HEK293 (cell line): ENCODE results near the gene CHST3.

Experiments
- BCL11B ChIP-seq: fragments of 450-650 bp; formaldehyde crosslinking; IDR thresholded peaks from 2 replicates; pipeline ENCODE4 v1.5.1; 2016; ENCODE audit warnings: low read depth, missing biosample characterization, missing genetic modification characterization
- GLI2 ChIP-seq: fragments of 450-650 bp; formaldehyde crosslinking; IDR thresholded peaks from 2 replicates; pipeline ENCODE4; 2017; ENCODE audit warnings: missing biosample characterization, missing genetic modification characterization, low read depth, borderline replicate concordance
- HIC1 ChIP-seq: fragments of 450-650 bp; formaldehyde crosslinking; IDR thresholded peaks from 2 replicates; pipeline ENCODE4 v1.5.1; 2016; ENCODE audit warnings: missing biosample characterization, missing genetic modification characterization
- MEIS1 ChIP-seq: sonication (generic); formaldehyde crosslinking; IDR thresholded peaks from 2 replicates; pipeline ENCODE4 v1.8.1; 2022; ENCODE audit warnings: missing genetic modification reagents, mild to moderate bottlenecking, borderline replicate concordance
- PATZ1 ChIP-seq: fragments of 450-650 bp; formaldehyde crosslinking; IDR thresholded peaks from 2 replicates; pipeline ENCODE4 v1.5.1; 2016; ENCODE audit warnings: missing biosample characterization, missing genetic modification characterization
- PRDM2 ChIP-seq: fragments of 450-650 bp; formaldehyde crosslinking; IDR thresholded peaks from 2 replicates; pipeline ENCODE4 v1.5.1; 2016; ENCODE audit warnings: missing biosample characterization, missing genetic modification characterization, borderline replicate concordance
- SCRT1 ChIP-seq: fragments of 450-650 bp; formaldehyde crosslinking; IDR thresholded peaks from 2 replicates; pipeline ENCODE4 v1.5.1; 2016; ENCODE audit warnings: missing biosample characterization, missing genetic modification characterization, borderline replicate concordance
- SETDB1 ChIP-seq: IDR thresholded peaks from one replicate; pipeline ENCODE4 v1.6.1; 2017; ENCODE audit warnings: mild to moderate bottlenecking, low read length, moderate library complexity, mixed read lengths; ENCODE audit not compliant: insufficient read length
- WT1 ChIP-seq: fragments of 450-650 bp; formaldehyde crosslinking; IDR thresholded peaks from 2 replicates; pipeline ENCODE4 v1.5.1; 2016; ENCODE audit warnings: missing biosample characterization, missing genetic modification characterization
- ZBTB17 ChIP-seq: fragments of 450-650 bp; formaldehyde crosslinking; IDR thresholded peaks from 2 replicates; pipeline ENCODE4 v1.5.1; 2016; ENCODE audit warnings: missing biosample characterization, missing genetic modification characterization
- ZEB2 ChIP-seq: fragments of 450-650 bp; formaldehyde crosslinking; IDR thresholded peaks from 2 replicates; pipeline ENCODE4 v1.5.1; 2016; ENCODE audit warnings: missing biosample characterization, missing genetic modification characterization
- ZNF155 ChIP-seq: fragments of 450-650 bp; formaldehyde crosslinking; IDR thresholded peaks from 2 replicates; pipeline ENCODE4 v1.5.1; 2016; ENCODE audit warnings: missing biosample characterization, missing genetic modification characterization
- ZNF175 ChIP-seq: fragments of 450-650 bp; formaldehyde crosslinking; IDR thresholded peaks from 2 replicates; pipeline ENCODE4 v1.5.1; 2016; ENCODE audit warnings: missing biosample characterization, missing genetic modification characterization
- ZNF19 ChIP-seq: fragments of 450-650 bp; formaldehyde crosslinking; IDR thresholded peaks from 2 replicates; pipeline ENCODE4; 2016; ENCODE audit warnings: missing biosample characterization, missing genetic modification characterization, low read depth
- ZNF221 ChIP-seq: fragments of 450-650 bp; formaldehyde crosslinking; IDR thresholded peaks from 2 replicates; pipeline ENCODE4 v1.5.1; 2017; ENCODE audit warnings: missing biosample characterization, missing genetic modification characterization, borderline replicate concordance
- ZNF391 ChIP-seq: fragments of 450-650 bp; formaldehyde crosslinking; IDR thresholded peaks from 2 replicates; pipeline ENCODE4 v1.5.1; 2016; ENCODE audit warnings: low read depth, missing biosample characterization, missing genetic modification characterization, borderline replicate concordance
- ZNF501 ChIP-seq: fragments of 450-650 bp; formaldehyde crosslinking; IDR thresholded peaks from 2 replicates; pipeline ENCODE4 v1.5.1; 2016; ENCODE audit warnings: missing biosample characterization, missing genetic modification characterization
- ZNF529 ChIP-seq: fragments of 450-650 bp; formaldehyde crosslinking; IDR thresholded peaks from 2 replicates; pipeline ENCODE4 v1.5.1; 2017; ENCODE audit warnings: missing genetic modification characterization, missing biosample characterization; ENCODE audit not compliant: insufficient replicate concordance
- ZNF623 ChIP-seq: fragments of 450-650 bp; formaldehyde crosslinking; IDR thresholded peaks from 2 replicates; pipeline ENCODE4 v1.5.1; 2016; ENCODE audit warnings: missing biosample characterization, missing genetic modification characterization
- ZNF626 ChIP-seq: fragments of 450-650 bp; sonication (Bioruptor Pico); formaldehyde crosslinking; IDR thresholded peaks from 2 replicates; pipeline ENCODE4 v1.5.1; 2018; ENCODE audit warnings: missing biosample characterization, missing genetic modification characterization, inconsistent platforms
- ZNF639 ChIP-seq: fragments of 450-650 bp; formaldehyde crosslinking; IDR thresholded peaks from 2 replicates; pipeline ENCODE4 v1.5.1; 2016; ENCODE audit warnings: missing biosample characterization, missing genetic modification characterization
- ZNF76 ChIP-seq: fragments of 450-650 bp; formaldehyde crosslinking; IDR thresholded peaks from 2 replicates; pipeline ENCODE4; 2016; ENCODE audit warnings: low read depth, missing biosample characterization, missing genetic modification characterization, borderline replicate concordance
- ZNF768 ChIP-seq: fragments of 450-650 bp; formaldehyde crosslinking; IDR thresholded peaks from 2 replicates; pipeline ENCODE4 v1.5.1; 2018; ENCODE audit warnings: missing biosample characterization, mild to moderate bottlenecking, missing genetic modification characterization
- ZNF777 ChIP-seq: fragments of 450-650 bp; formaldehyde crosslinking; IDR thresholded peaks from 2 replicates; pipeline ENCODE4 v1.5.1; 2017; ENCODE audit warnings: missing biosample characterization, missing genetic modification characterization, borderline replicate concordance
- ZNF830 ChIP-seq: fragments of 450-650 bp; IDR thresholded peaks from 2 replicates; pipeline ENCODE4 v1.5.0; 2018; ENCODE audit warnings: missing biosample characterization, missing genetic modification characterization, low read depth, mild to moderate bottlenecking, moderate library complexity
- ZSCAN18 ChIP-seq: fragments of 450-650 bp; formaldehyde crosslinking; IDR thresholded peaks from 2 replicates; pipeline ENCODE4 v1.5.1; 2016; ENCODE audit warnings: missing biosample characterization, missing genetic modification characterization
- ZSCAN30 ChIP-seq: fragments of 450-650 bp; IDR thresholded peaks from 2 replicates; pipeline ENCODE4 v1.5.1; 2018; ENCODE audit warnings: missing biosample characterization, mild to moderate bottlenecking, missing genetic modification characterization, moderate library complexity

The CHST3 gene

GRCh38 chr10:71945819-71946474 lies 18.2 kb upstream of the CHST3 start (continued):
- TF ChIP-seq ZNF830 (tag by site-specific recombination) = no peak
- TF ChIP-seq ZSCAN30 (tag by site-specific recombination) = no peak
- no peak for TF ChIP-seq BCL11B (tag by site-specific recombination)
- TF ChIP-seq ZNF529 (tag by site-specific recombination) = peak; percentile 53
- no peak for TF ChIP-seq ZNF501 (tag by site-specific recombination)
- no peak for TF ChIP-seq ZNF623
- TF ChIP-seq WT1 = no peak
- TF ChIP-seq ZEB2 (tag by site-specific recombination) = no peak
- no peak for TF ChIP-seq HIC1 (tag by site-specific recombination)
- TF ChIP-seq ZNF768 (tag by site-specific recombination) = no peak
- TF ChIP-seq ZNF626 (tag by site-specific recombination) = peak; percentile 92
- TF ChIP-seq ZNF76 (tag by site-specific recombination) = no peak
- TF ChIP-seq GLI2 (tag by site-specific recombination) = no peak
- no peak for TF ChIP-seq PRDM2
- no peak for TF ChIP-seq ZNF221 (tag by site-specific recombination)
- TF ChIP-seq ZSCAN18 = no peak
- TF ChIP-seq ZNF19 (tag by site-specific recombination) = no peak
- no peak for TF ChIP-seq ZNF777 (tag by site-specific recombination)
- no peak for TF ChIP-seq MEIS1 (CRISPR knock-in tag)
- TF ChIP-seq ZNF639 (tag by site-specific recombination) = no peak
- 0 out of 2 replicates have a peak, but pooled peaks have one; percentile 65 for TF ChIP-seq SCRT1 (tag by site-specific recombination)
- no peak for TF ChIP-seq ZBTB17
- no peak for TF ChIP-seq ZNF391 (tag by site-specific recombination)
- no peak for TF ChIP-seq PATZ1 (tag by site-specific recombination)
- TF ChIP-seq ZNF155 (tag by site-specific recombination) = no peak
- TF ChIP-seq ZNF175 (tag by site-specific recombination) = no peak
- TF ChIP-seq SETDB1 = peak; percentile 85
